Rectal smooth muscle tissue (tissue), 1 donor: Measurements from ENCODE around the gene AATF.

Experiments used
- H3K27ac ChIP-seq: one replicate; pipeline ENCODE4 v1.7.0; 2013; ENCODE audit warnings: low read depth, low read length, inconsistent platforms
- H3K27me3 ChIP-seq: one replicate; pipeline ENCODE4 v1.7.0; 2013; ENCODE audit warnings: low read length; ENCODE audit not compliant: control insufficient read depth, insufficient read depth
- H3K36me3 ChIP-seq: one replicate; pipeline ENCODE4 v1.7.0; 2013; ENCODE audit warnings: low read length; ENCODE audit not compliant: control insufficient read depth, insufficient read depth
- H3K4me1 ChIP-seq: one replicate; pipeline ENCODE4 v1.7.0; 2013; ENCODE audit warnings: low read length; ENCODE audit not compliant: control insufficient read depth, insufficient read depth
- H3K4me3 ChIP-seq: one replicate; pipeline ENCODE4 v1.7.0; 2013; ENCODE audit warnings: low read length
- H3K9ac ChIP-seq: one replicate; pipeline ENCODE4 v1.7.0; 2013; ENCODE audit warnings: low read length

The AATF gene

DNA sequence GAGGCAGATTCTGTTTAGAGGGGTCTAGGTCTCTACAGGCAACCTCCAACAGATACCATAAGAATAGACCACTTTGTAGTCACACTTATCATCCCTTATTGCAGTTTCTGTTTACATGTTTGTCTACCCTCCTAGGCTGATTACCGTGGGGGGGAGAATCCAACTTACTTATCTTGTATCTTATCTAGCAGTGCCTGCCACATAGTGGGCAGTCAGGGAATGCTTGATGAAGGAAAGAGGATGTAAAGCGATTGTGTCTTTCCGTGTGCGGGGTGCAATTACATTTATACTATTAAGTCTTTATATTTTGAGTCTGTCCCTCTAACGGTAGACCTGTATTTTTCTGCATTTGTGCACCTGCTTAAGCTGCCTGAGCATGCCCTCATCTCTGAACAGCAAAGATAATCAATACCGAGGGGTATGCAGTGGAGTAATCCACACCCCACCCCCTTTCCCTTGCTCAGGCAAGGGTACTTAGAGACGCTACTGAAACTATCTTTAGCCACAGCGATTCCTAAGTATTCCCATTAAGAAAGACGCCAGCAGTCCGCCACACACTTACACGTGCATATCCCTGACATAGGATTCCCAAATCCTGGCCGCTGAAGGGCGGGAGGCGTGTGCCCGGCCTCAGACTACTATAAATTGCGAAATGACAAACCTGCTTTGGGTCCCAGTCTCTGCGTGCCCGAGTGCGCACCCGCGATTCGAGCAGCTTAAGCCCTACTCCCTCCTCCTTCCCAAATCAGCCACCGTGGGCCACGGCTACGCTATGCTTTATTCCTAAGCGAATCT lies 635 bp upstream of the AATF start:
- Histone ChIP-seq H3K9ac (peak overlapping the region; percentile 45), H3K27me3 (peaks cover 33% of the 10 kb centered on the region), H3K27ac (peak overlapping the region; percentile 88), H3K36me3 (peaks cover 5% of the 10 kb centered on the region), H3K4me1 (peaks cover 6% of the 10 kb centered on the region), H3K4me3 (peak overlapping the region; percentile 87)

- H3K36me3 ChIP-seq = peaks cover 9% of the 10 kb centered on the region
- H3K27ac ChIP-seq = peak overlapping the region; percentile 88
- peak overlapping the region; percentile 74 for H3K9ac ChIP-seq
- peaks cover 6% of the 10 kb centered on the region for H3K4me1 ChIP-seq
- peaks cover 25% of the 10 kb centered on the region for H3K27me3 ChIP-seq
- H3K4me3 ChIP-seq = peak overlapping the region; percentile 87
Observed at GRCh38 chr17:36949461-36949927, 740 bp downstream of the AATF start.

DNA sequence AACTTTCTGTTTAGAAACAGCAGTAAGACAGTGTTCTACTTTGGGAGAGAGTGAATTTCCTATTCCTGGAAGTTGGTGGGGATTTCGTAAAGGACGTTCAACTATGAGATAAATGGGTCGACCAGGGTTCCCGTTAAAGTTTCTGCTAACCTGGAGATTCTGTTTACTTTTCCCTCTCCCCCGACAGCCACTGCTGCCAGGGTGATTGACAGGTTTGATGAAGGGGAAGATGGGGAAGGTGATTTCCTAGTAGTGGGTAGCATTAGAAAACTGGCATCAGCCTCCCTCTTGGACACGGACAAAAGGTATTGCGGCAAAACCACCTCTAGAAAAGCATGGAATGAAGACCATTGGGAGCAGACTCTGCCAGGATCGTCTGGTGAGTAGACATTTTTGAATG lies 1.3 kb downstream of the AATF start:
- Histone ChIP-seq H3K27me3 (peaks cover 21% of the 10 kb centered on the region), H3K4me1 (peaks cover 6% of the 10 kb centered on the region), H3K9ac (no peak overlapping the region), H3K27ac (no peak overlapping the region), H3K4me3 (peak overlapping the region; percentile 87), H3K36me3 (peaks cover 9% of the 10 kb centered on the region)

GRCh38 chr17:36951084-36951789 lies 2.5 kb downstream of the AATF start:
- peaks cover 12% of the 10 kb centered on the region for H3K36me3 ChIP-seq
- H3K27me3 ChIP-seq = peaks cover 10% of the 10 kb centered on the region
- H3K4me1 ChIP-seq = peaks cover 6% of the 10 kb centered on the region
- H3K4me3 ChIP-seq = no peak overlapping the region
- no peak overlapping the region for H3K27ac ChIP-seq
- no peak overlapping the region for H3K9ac ChIP-seq

DNA sequence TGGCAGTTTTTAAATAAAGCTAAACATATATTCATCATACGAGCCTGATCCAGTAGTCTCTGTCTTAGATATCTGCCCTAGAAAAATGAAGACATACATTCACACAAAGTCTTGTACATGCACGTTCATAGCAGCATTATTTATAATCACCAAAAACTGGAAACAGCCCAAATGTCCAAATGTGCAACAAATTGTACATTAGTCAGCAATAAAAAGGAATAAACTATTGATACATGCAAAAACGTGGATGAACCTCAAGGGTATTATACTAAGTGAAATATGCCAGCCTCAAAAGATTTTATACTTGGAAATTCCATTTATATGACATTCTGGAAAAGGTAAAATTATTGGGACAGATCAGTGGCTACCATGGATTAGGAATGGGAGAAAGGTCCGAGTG lies 22.8 kb downstream of the AATF start:
- H3K36me3 ChIP-seq = no peaks in the 10 kb centered on the region
- no peaks in the 10 kb centered on the region for H3K27me3 ChIP-seq
- no peak overlapping the region for H3K27ac ChIP-seq
- no peak overlapping the region for H3K9ac ChIP-seq
- H3K4me3 ChIP-seq = no peak overlapping the region
- H3K4me1 ChIP-seq = no peaks in the 10 kb centered on the region

GRCh38 chr17:36972186-36972700 lies 23.5 kb downstream of the AATF start:
- H3K27ac ChIP-seq = no peak overlapping the region
- no peak overlapping the region for H3K4me3 ChIP-seq
- H3K4me1 ChIP-seq = no peaks in the 10 kb centered on the region
- no peaks in the 10 kb centered on the region for H3K27me3 ChIP-seq
- no peaks in the 10 kb centered on the region for H3K36me3 ChIP-seq
- H3K9ac ChIP-seq = no peak overlapping the region

GRCh38 chr17:36972905-36973304 lies 24.2 kb downstream of the AATF start:
- Histone ChIP-seq H3K27me3 (no peaks in the 10 kb centered on the region), H3K4me3 (no peak overlapping the region), H3K27ac (no peak overlapping the region), H3K4me1 (no peaks in the 10 kb centered on the region), H3K36me3 (no peaks in the 10 kb centered on the region), H3K9ac (no peak overlapping the region)

GRCh38 chr17:36975922-36976515 lies 27.3 kb downstream of the AATF start:
- no peak overlapping the region for H3K27ac ChIP-seq
- no peak overlapping the region for H3K9ac ChIP-seq
- no peaks in the 10 kb centered on the region for H3K27me3 ChIP-seq
- no peak overlapping the region for H3K4me3 ChIP-seq
- H3K36me3 ChIP-seq = no peaks in the 10 kb centered on the region
- H3K4me1 ChIP-seq = no peaks in the 10 kb centered on the region

GRCh38 chr17:36977066-36977465 lies 28.3 kb downstream of the AATF start:
- H3K4me3 ChIP-seq = no peak overlapping the region
- no peaks in the 10 kb centered on the region for H3K27me3 ChIP-seq
- H3K36me3 ChIP-seq = no peaks in the 10 kb centered on the region
- no peaks in the 10 kb centered on the region for H3K4me1 ChIP-seq
- no peak overlapping the region for H3K9ac ChIP-seq
- no peak overlapping the region for H3K27ac ChIP-seq

- H3K27me3 ChIP-seq = no peaks in the 10 kb centered on the region
- H3K9ac ChIP-seq = no peak overlapping the region
- H3K4me1 ChIP-seq = no peaks in the 10 kb centered on the region
- no peak overlapping the region for H3K27ac ChIP-seq
- no peak overlapping the region for H3K4me3 ChIP-seq
- no peaks in the 10 kb centered on the region for H3K36me3 ChIP-seq
Observed at GRCh38 chr17:36977568-36977967, 28.8 kb downstream of the AATF start.

DNA sequence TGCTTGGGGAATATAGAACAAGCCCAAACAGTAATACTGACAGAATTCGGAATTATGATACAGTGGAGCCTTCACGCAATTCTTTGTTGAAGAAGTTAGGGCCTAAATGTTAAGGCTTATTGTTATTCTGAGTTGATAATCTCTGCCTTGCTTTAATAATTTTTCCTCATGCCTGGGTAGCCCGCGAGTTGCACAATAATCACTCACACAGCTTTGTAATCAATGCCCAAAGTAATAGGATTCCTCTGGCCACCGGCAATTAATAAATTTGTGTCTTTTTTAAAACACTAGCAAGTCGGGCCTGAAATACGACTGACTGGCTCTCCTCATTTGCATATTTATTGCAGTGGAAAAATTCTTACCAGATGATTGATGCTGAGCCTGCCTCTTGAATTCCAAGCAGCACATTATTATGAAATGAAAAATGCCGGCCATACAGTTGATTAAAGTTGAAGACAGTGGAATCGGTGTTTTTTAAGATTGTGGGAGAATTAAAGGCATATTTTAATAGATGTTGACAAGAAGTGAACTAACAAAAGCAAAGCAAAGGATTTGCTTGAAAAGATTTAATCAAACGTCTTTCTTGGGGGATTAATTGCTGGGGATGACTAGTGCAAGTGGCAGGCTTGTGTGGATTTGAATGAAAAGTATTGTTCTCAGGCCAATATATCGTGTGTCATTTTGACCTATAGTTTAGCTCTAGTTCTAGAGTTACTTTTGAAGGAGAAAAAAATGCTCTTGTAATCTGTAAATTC lies 30.2 kb downstream of the AATF start:
- no peak overlapping the region for H3K27ac ChIP-seq
- no peak overlapping the region for H3K9ac ChIP-seq
- no peaks in the 10 kb centered on the region for H3K36me3 ChIP-seq
- H3K4me3 ChIP-seq = no peak overlapping the region
- no peaks in the 10 kb centered on the region for H3K4me1 ChIP-seq
- no peaks in the 10 kb centered on the region for H3K27me3 ChIP-seq

DNA sequence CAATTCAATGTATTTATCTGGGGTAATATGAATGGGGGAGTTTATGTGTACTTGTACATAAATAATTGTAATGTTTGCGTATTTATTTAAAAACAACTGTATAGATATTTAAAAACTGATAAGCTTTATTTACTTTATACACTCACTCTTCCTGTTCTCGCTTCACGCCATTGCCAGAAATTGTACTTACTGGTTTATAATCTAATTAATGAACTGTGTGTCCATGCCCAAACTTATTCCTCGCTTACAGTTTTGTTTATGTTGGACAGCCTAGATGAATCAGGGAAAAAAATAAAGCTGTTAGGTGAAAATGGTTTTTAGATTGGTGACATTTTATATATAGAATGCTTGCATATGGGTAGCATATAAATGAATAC lies 30.8 kb downstream of the AATF start:
- Histone ChIP-seq H3K4me1 (no peaks in the 10 kb centered on the region), H3K27me3 (no peaks in the 10 kb centered on the region), H3K4me3 (no peak overlapping the region), H3K27ac (no peak overlapping the region), H3K36me3 (no peaks in the 10 kb centered on the region), H3K9ac (no peak overlapping the region)
